ENCODE measurements around the gene ZNF846. TPM values are rescaled to one million over a fixed set of nuclear protein-coding genes. Genes with fewer than 3 reads are reported as not detected.

The ZNF846 gene
- total and polyA plus RNA-seq, 10 of the 15 experiments (the other 5 are each of a cell fraction or from before 2014, with no cell fraction given) = 0.64 to 4.1 (median 1.6) TPM

- TF ChIP-seq TCF12 (IDR thresholded peaks at IDR 0.05; ENCODE audit: low read depth, low read length) (no peak), ZNF622 (IDR thresholded peaks at IDR 0.05) (no peak), CBX5 (IDR thresholded peaks at IDR 0.05; ENCODE audit: low read depth) (no peak), ZNF384 (IDR thresholded peaks at IDR 0.05; ENCODE audit: borderline replicate concordance, low read depth, low read length) (no peak), GABPA (IDR thresholded peaks at IDR 0.05; ENCODE audit: low read depth) (no peak), NFYB (IDR thresholded peaks at IDR 0.05; ENCODE audit: insufficient read depth, low read depth, low read length) (no peak), LARP7 (IDR thresholded peaks at IDR 0.05) (no peak), POU2F2 (IDR thresholded peaks at IDR 0.05; ENCODE audit: borderline replicate concordance, low read depth, low read length) (no peak), RUNX3 (IDR thresholded peaks at IDR 0.05; ENCODE audit: low read length) (no peak), CEBPB (IDR thresholded peaks at IDR 0.05; ENCODE audit: borderline replicate concordance in 1 of 2, low read depth in 2 of 2, low read length in 2 of 2) (no peak), RB1 (IDR thresholded peaks at IDR 0.05; ENCODE audit: borderline replicate concordance) (no peak), ZNF207 (IDR thresholded peaks at IDR 0.05; ENCODE audit: borderline replicate concordance) (no peak), TCF7 (IDR thresholded peaks at IDR 0.05; ENCODE audit: borderline replicate concordance) (no peak), SP1 (IDR thresholded peaks at IDR 0.05; ENCODE audit: low read depth, low read length) (no peak), SUPT20H (IDR thresholded peaks at IDR 0.05; ENCODE audit: borderline replicate concordance, control insufficient read depth, low read depth, low read length) (no peak), NFIC (IDR thresholded peaks at IDR 0.05; ENCODE audit: low read depth, low read length) (no peak), ZNF24 (IDR thresholded peaks at IDR 0.05) (no peak), IRF4 (IDR thresholded peaks at IDR 0.05; ENCODE audit: low read depth, low read length) (no peak)
- TF ChIP-seq, protein P1, sequence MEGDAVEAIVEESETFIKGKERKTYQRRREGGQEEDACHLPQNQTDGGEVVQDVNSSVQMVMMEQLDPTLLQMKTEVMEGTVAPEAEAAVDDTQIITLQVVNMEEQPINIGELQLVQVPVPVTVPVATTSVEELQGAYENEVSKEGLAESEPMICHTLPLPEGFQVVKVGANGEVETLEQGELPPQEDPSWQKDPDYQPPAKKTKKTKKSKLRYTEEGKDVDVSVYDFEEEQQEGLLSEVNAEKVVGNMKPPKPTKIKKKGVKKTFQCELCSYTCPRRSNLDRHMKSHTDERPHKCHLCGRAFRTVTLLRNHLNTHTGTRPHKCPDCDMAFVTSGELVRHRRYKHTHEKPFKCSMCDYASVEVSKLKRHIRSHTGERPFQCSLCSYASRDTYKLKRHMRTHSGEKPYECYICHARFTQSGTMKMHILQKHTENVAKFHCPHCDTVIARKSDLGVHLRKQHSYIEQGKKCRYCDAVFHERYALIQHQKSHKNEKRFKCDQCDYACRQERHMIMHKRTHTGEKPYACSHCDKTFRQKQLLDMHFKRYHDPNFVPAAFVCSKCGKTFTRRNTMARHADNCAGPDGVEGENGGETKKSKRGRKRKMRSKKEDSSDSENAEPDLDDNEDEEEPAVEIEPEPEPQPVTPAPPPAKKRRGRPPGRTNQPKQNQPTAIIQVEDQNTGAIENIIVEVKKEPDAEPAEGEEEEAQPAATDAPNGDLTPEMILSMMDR (IDR thresholded peaks at IDR 0.05 in 2 of 3, conservative IDR thresholded peaks at IDR 0.05 in 1 of 3; ENCODE audit: control insufficient read depth in 2 of 3, extremely low read depth in 1 of 3, insufficient read depth in 1 of 3, low read depth in 3 of 3, low read length in 3 of 3) = no peak
- TF ChIP-seq, protein P2, sequence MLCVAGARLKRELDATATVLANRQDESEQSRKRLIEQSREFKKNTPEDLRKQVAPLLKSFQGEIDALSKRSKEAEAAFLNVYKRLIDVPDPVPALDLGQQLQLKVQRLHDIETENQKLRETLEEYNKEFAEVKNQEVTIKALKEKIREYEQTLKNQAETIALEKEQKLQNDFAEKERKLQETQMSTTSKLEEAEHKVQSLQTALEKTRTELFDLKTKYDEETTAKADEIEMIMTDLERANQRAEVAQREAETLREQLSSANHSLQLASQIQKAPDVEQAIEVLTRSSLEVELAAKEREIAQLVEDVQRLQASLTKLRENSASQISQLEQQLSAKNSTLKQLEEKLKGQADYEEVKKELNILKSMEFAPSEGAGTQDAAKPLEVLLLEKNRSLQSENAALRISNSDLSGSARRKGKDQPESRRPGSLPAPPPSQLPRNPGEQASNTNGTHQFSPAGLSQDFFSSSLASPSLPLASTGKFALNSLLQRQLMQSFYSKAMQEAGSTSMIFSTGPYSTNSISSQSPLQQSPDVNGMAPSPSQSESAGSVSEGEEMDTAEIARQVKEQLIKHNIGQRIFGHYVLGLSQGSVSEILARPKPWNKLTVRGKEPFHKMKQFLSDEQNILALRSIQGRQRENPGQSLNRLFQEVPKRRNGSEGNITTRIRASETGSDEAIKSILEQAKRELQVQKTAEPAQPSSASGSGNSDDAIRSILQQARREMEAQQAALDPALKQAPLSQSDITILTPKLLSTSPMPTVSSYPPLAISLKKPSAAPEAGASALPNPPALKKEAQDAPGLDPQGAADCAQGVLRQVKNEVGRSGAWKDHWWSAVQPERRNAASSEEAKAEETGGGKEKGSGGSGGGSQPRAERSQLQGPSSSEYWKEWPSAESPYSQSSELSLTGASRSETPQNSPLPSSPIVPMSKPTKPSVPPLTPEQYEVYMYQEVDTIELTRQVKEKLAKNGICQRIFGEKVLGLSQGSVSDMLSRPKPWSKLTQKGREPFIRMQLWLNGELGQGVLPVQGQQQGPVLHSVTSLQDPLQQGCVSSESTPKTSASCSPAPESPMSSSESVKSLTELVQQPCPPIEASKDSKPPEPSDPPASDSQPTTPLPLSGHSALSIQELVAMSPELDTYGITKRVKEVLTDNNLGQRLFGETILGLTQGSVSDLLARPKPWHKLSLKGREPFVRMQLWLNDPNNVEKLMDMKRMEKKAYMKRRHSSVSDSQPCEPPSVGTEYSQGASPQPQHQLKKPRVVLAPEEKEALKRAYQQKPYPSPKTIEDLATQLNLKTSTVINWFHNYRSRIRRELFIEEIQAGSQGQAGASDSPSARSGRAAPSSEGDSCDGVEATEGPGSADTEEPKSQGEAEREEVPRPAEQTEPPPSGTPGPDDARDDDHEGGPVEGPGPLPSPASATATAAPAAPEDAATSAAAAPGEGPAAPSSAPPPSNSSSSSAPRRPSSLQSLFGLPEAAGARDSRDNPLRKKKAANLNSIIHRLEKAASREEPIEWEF (IDR thresholded peaks at IDR 0.05; ENCODE audit: insufficient replicate concordance, low read depth, low read length) = no peak
- no peaks in the 10 kb centered on the region for H3K27me3 ChIP-seq (replicated peaks in 1 of 2; ENCODE audit: control insufficient read depth in 2 of 2, insufficient read depth in 2 of 2, low read length in 1 of 2)
- H3K27ac ChIP-seq (ENCODE audit: control insufficient read depth, insufficient read depth) = no peak overlapping the region
- no peaks in the 10 kb centered on the region for H3K4me1 ChIP-seq (ENCODE audit: control insufficient read depth, insufficient read depth, low read length)
- SMC1A ChIA-PET (ENCODE audit: uncharacterized antibody, unreplicated experiment) = no interaction called here
- ATAC-seq = no peak
- RAD21 ChIA-PET (ENCODE audit: unreplicated experiment) = no interaction called here
- H4K20me1 ChIP-seq (ENCODE audit: control insufficient read depth, insufficient read depth) = no peaks in the 10 kb centered on the region
- no peaks in the 10 kb centered on the region; the same call in 2 of the 3 replicates for H3K9me3 ChIP-seq (replicated peaks; ENCODE audit: control insufficient read depth, insufficient read depth, low read length)
- WGBS (ENCODE audit: insufficient coverage, insufficient replicate concordance, low lambda C conversion rate, missing lambda C conversion rate) = 31% methylated on average over 3 of the region's 3 CpGs
- CTCF ChIA-PET = interaction anchor here (0.9 kb wide), 1 partner anchor 10 kb away, joined by 3 read pairs; no protein-coding TSS in a partner anchor
- no peaks in the 10 kb centered on the region for H3K79me2 ChIP-seq (ENCODE audit: control insufficient read depth, insufficient read depth, low read length)
- H3K4me3 ChIP-seq = no peak overlapping the region
- POLR2A ChIA-PET = no interaction called here
- no peak overlapping the region for H3K4me2 ChIP-seq (ENCODE audit: control insufficient read depth, insufficient read depth)
- no peak for FAIRE-seq
- intact Hi-C loops (cut with micrococcal nuclease; ENCODE audit: unreplicated experiment) (no loop called here), in situ Hi-C loops (cut with MboI) (no loop called here)
- no peak overlapping the region for H2AFZ ChIP-seq (ENCODE audit: control insufficient read depth, low read depth, low read length)
- no peak for DNase-seq (ENCODE audit: low read depth, low spot score)
- H3K36me3 ChIP-seq (ENCODE audit: control insufficient read depth in 2 of 2, insufficient read depth in 2 of 2, low read length in 1 of 2) = no peaks in the 10 kb centered on the region
- H3K9ac ChIP-seq (ENCODE audit: control insufficient read depth, insufficient read depth, low read length) = no peak overlapping the region
- BruUV-seq (replicated peaks) = no TSS peak
Measured at GRCh38 chr19:9711815-9712214, 56.7 kb downstream of the ZNF846 start.

Data from GM12878 (cell line).